GM12872 (cell line): ENCODE measurements around the gene CYB5B.

ENCODE experiments used
- CTCF ChIP-seq: IDR thresholded peaks from 3 replicates; pipeline ENCODE4 v1.5.1; 2011; ENCODE audit warnings: low read depth, mild to moderate bottlenecking, low read length, moderate library complexity; ENCODE audit not compliant: insufficient read depth

The CYB5B gene

DNA sequence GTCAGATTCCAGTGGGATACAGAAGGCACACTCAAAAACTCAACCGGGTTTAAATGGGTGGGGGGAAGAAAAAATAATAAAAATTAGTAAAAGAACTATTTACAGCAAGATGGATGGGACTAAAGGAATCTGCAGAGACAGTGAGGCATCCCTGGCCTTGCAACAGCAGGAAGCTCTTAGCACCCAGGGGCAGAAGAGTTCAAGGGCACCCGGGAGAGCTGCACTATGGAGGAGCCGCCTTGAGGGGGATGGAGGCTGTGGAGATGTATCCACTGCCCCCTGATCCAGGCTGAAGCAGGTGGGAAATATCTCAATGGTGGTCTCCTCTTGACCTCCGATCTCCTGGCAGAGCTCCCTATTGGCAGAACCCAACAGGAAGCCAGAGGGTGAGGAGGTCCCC is 72.0 kb downstream of the CYB5B start:
- TF ChIP-seq CTCF: no peak

GRCh38 chr16:69496896-69497295 is 72.5 kb downstream of the CYB5B start:
- no peak for TF ChIP-seq CTCF

DNA sequence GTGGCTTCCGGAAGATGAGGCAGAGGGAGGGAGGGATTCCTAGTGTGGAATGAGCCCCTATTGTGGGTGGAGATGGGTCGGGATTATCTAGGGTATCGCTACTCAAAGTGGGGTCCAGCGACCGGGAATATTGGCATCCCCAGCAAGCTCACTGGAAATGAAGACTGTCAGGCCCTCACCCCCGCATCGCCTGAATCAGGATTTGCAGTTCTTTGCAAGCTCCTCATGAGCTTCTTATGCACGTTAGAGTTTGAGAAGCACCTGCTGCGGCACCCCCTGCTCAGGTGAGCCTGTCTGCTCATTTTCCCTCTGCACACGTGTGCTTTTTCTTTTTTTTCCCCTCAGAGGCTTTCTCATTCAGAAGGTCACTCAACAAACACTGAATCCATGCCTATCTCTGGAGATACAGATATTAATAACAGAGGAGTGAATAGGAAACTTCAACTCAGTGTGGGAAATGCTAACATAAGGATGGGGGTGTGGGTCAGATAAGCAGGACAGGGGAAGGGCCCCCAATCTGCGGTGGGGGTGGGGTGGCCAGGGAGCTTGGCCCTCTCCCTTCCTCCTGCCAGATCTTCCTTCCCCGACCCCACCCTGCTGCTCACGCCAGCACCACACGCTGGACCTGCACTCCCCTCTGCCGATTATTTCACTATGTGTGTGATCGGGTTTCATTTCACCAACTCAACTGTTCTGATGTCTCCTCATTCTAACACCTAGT is 73.6 kb downstream of the CYB5B start:
- TF ChIP-seq CTCF: no peak

DNA sequence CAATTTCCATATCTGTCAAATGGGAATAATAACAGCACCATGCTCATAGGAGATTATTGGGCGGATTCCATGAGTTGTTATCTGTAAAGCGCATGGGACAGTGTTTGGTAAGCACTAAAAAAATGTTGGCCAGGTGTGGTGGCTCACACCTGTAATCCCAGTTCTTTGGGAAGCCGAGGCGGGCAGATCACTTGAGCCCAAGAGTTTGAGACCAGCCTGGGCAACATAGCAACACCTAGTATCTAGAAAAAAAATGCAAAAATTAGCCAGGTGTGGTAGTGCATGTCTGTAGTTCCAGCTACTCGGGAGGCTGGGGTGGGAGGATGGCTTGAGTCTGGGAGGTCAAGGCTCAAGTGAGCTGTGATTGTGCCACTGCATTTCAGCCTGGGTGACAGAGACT is 74.5 kb downstream of the CYB5B start:
- TF ChIP-seq CTCF: no peak

- no peak for TF ChIP-seq CTCF
Measured at GRCh38 chr16:69499541-69500230, 75.3 kb downstream of the CYB5B start.

DNA sequence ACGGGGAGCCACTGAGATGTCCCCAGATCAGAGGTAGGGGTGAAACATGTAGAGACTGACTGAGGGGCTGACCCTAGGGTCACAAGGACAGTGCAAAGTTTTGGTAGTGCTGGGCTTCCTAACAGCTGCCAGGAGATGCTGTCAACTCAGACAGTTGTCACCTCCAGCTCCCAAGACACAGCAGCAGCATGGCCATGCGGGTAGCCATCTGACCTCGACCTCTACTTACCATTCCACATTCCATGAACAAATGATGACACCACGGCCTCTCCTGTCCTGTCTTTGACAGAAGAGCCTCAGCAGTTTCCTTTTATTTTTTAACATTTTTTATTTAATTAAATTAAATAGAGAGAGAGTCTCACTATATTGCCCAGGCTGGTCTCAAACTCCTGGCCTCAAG is 76.1 kb downstream of the CYB5B start:
- no peak for TF ChIP-seq CTCF

- TF ChIP-seq CTCF: no peak
Measured at GRCh38 chr16:69501956-69502745, 77.7 kb downstream of the CYB5B start.
